Amniotic epithelial cell (primary cell): Measurements from ENCODE around the gene PASK.

Experiments used
- DNase-seq: peaks from one replicate; pipeline ENCODE4 v3.0.0-alpha.2; 2010; ENCODE audit warnings: low read depth

The PASK gene

GRCh38 chr2:241146286-241146685, 3.0 kb downstream of the PASK start:
- no peak for DNase-seq

- no peak for DNase-seq
These were observed 6.7 kb downstream of the PASK start for GRCh38 chr2:241142593-241142992.

- DNase-seq: no peak
These were observed 7.2 kb downstream of the PASK start for GRCh38 chr2:241142063-241142462.

GRCh38 chr2:241141214-241141770, 8.0 kb downstream of the PASK start:
- DNase-seq: no peak

- no peak for DNase-seq
These were observed 8.8 kb downstream of the PASK start for GRCh38 chr2:241140445-241140840.

- no peak for DNase-seq
These were observed 9.5 kb downstream of the PASK start for GRCh38 chr2:241139531-241140444.

GRCh38 chr2:241138471-241138870, 10.8 kb downstream of the PASK start:
- DNase-seq: no peak

GRCh38 chr2:241137276-241138190, 11.7 kb downstream of the PASK start:
- no peak for DNase-seq

- no peak for DNase-seq
These were observed 12.5 kb downstream of the PASK start for GRCh38 chr2:241136661-241137260.

- DNase-seq: no peak
These were observed 13.1 kb downstream of the PASK start for GRCh38 chr2:241136191-241136590.

- no peak for DNase-seq
These were observed 13.5 kb downstream of the PASK start for GRCh38 chr2:241135737-241136136.

GRCh38 chr2:241134711-241135110, 14.6 kb downstream of the PASK start:
- DNase-seq: no peak

- no peak for DNase-seq
These were observed 15.8 kb downstream of the PASK start for GRCh38 chr2:241133436-241133820.

GRCh38 chr2:241132538-241133435, 16.5 kb downstream of the PASK start:
- no peak for DNase-seq

- no peak for DNase-seq
These were observed 17.7 kb downstream of the PASK start for GRCh38 chr2:241131531-241131930.

- no peak for DNase-seq
These were observed 19.0 kb downstream of the PASK start for GRCh38 chr2:241130316-241130715.

- no peak for DNase-seq
These were observed 20.0 kb downstream of the PASK start for GRCh38 chr2:241129086-241129871.

- no peak for DNase-seq
These were observed 21.0 kb downstream of the PASK start for GRCh38 chr2:241128266-241128665.

- no peak for DNase-seq
These were observed 22.5 kb downstream of the PASK start for GRCh38 chr2:241126771-241127202.

- DNase-seq: no peak
These were observed 23.1 kb downstream of the PASK start for GRCh38 chr2:241126201-241126611.
